ENCODE data around the gene GMDS. TPM values are rescaled to one million over a fixed set of nuclear protein-coding genes. Genes with fewer than 3 reads are reported as not detected.

Gene GMDS
- total and polyA plus RNA-seq, 9 donors: 6.6 to 20.6 (median 11.0) TPM

DNA sequence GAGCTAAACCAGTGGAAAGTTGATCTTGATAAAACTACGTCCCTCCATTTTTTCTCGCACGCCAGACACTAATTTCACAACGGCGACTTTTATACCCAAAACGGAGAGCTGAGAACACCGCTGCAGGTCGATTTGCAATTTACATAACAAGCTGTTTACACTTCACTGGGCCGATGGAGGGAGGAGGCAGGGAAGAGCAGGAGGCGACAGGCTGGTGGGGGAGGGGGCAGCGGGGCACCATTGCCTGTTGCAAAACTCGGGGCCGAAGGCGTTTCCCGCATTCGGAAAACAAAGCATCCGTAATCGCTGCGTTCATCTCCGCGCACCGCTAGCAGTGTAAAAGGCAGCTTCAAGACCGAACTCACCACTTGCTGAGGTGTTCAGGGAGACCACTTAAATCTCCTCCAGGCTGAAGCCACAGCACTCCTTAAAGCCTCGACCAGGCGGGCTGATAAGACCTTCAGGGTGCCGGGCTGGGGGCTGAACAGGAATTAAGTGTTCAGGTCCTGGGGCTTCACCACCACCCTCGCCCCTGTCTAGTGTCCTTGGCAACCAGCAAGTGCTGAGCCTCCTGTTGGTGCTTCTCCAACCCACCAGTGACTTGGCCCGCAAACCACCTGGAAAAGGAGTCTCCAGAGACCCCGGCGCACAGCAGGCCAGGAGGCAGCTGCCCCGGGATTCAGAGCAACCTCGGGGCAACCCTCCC, 637.7 kb downstream of the GMDS start:
- H3K4me3 ChIP-seq: no peak overlapping the region
- H3K27ac ChIP-seq: no peak overlapping the region
- no peaks in the 10 kb centered on the region for H3K9me3 ChIP-seq
- WGBS, 3 donors: 27 to 42% (median 34%) methylated on average over 32 of the region's 32 CpGs
- DNase-seq: no peak
- peaks cover 8% of the 10 kb centered on the region for H3K27me3 ChIP-seq
- TF ChIP-seq CTCF (IDR thresholded peaks at IDR 0.05): no peak
- TF ChIP-seq POLR2A (IDR thresholded peaks at IDR 0.05): no peak
- no peak for TF ChIP-seq EP300 (IDR thresholded peaks at IDR 0.05)
- H3K4me1 ChIP-seq (ENCODE audit: insufficient read depth): peaks cover 8% of the 10 kb centered on the region
- intact Hi-C loops (cut with DNase I): loop anchor here in 3 of 4 donors (2.0 to 10.0 kb wide), 6 partner anchors 297 to 1157 kb away; partner anchors contain the start of gene WRNIP1 (in 1 of the 3)
- H3K36me3 ChIP-seq: no peaks in the 10 kb centered on the region

GRCh38 chr6:1606780-1607515, 638.5 kb downstream of the GMDS start:
- Histone ChIP-seq H3K27me3 (peaks cover 8% of the 10 kb centered on the region), H3K4me1 (ENCODE audit: insufficient read depth) (peaks cover 8% of the 10 kb centered on the region), H3K4me3 (no peak overlapping the region), H3K9me3 (no peaks in the 10 kb centered on the region), H3K36me3 (no peaks in the 10 kb centered on the region), H3K27ac (no peak overlapping the region)
- intact Hi-C loops (cut with DNase I): loop anchor here in 3 of 4 donors (5.0 to 10.0 kb wide), 5 partner anchors 298 to 1158 kb away; partner anchors contain the start of gene WRNIP1 (in 1 of the 3)
- no peak for TF ChIP-seq CTCF (IDR thresholded peaks at IDR 0.05)
- no peak for TF ChIP-seq EP300 (IDR thresholded peaks at IDR 0.05)
- TF ChIP-seq POLR2A (IDR thresholded peaks at IDR 0.05): no peak
- 48 to 62% (median 54%) methylated on average over 22 of the region's 22 CpGs for WGBS, 3 donors
- DNase-seq: no peak

GRCh38 chr6:1605893-1606779, 639.3 kb downstream of the GMDS start:
- no peaks in the 10 kb centered on the region for H3K9me3 ChIP-seq
- H3K36me3 ChIP-seq: no peaks in the 10 kb centered on the region
- no peak for TF ChIP-seq POLR2A (IDR thresholded peaks at IDR 0.05)
- TF ChIP-seq EP300 (IDR thresholded peaks at IDR 0.05): no peak
- TF ChIP-seq CTCF (IDR thresholded peaks at IDR 0.05): no peak
- peaks cover 8% of the 10 kb centered on the region for H3K27me3 ChIP-seq
- 51 to 65% (median 53%) methylated on average over 26 of the region's 26 CpGs for WGBS, 3 donors
- no peak overlapping the region for H3K27ac ChIP-seq
- no peak overlapping the region for H3K4me3 ChIP-seq
- H3K4me1 ChIP-seq (ENCODE audit: insufficient read depth): peaks cover 5% of the 10 kb centered on the region
- intact Hi-C loops (cut with DNase I): loop anchor here in 3 of 4 donors (5.0 to 10.0 kb wide), 5 partner anchors 299 to 1159 kb away; partner anchors contain the start of gene WRNIP1 (in 1 of the 3)
- DNase-seq: no peak

All from ovary (tissue), 9 donors.